Measurements from ENCODE around the gene IRX5. TPM values are rescaled to one million over a fixed set of nuclear protein-coding genes. Genes with fewer than 3 reads are reported as not detected.

The IRX5 gene
- total and polyA plus RNA-seq, 4 donors, result not detected

- no peaks in the 10 kb centered on the region for H3K4me1 ChIP-seq (ENCODE audit: control insufficient read depth in 4 of 4, insufficient read depth in 4 of 4, low read length in 3 of 4)
- DNase-seq (ENCODE audit: low spot score), result no peak
- no peaks in the 10 kb centered on the region for H3K9me3 ChIP-seq (ENCODE audit: control insufficient read depth in 4 of 4, low read length in 3 of 4)
- 92% methylated on average over 3 of the region's 3 CpGs for WGBS
- no peak overlapping the region for H3K4me3 ChIP-seq (ENCODE audit: low read depth in 1 of 3, low read length in 3 of 3)
- no peak for TF ChIP-seq FOXA1 (IDR thresholded peaks at IDR 0.05)
- no peak for TF ChIP-seq NR2F2 (IDR thresholded peaks at IDR 0.05)
- TF ChIP-seq SP1 (IDR thresholded peaks at IDR 0.05), result no peak
- no peak for TF ChIP-seq JUND (IDR thresholded peaks at IDR 0.05)
- TF ChIP-seq, protein P1, sequence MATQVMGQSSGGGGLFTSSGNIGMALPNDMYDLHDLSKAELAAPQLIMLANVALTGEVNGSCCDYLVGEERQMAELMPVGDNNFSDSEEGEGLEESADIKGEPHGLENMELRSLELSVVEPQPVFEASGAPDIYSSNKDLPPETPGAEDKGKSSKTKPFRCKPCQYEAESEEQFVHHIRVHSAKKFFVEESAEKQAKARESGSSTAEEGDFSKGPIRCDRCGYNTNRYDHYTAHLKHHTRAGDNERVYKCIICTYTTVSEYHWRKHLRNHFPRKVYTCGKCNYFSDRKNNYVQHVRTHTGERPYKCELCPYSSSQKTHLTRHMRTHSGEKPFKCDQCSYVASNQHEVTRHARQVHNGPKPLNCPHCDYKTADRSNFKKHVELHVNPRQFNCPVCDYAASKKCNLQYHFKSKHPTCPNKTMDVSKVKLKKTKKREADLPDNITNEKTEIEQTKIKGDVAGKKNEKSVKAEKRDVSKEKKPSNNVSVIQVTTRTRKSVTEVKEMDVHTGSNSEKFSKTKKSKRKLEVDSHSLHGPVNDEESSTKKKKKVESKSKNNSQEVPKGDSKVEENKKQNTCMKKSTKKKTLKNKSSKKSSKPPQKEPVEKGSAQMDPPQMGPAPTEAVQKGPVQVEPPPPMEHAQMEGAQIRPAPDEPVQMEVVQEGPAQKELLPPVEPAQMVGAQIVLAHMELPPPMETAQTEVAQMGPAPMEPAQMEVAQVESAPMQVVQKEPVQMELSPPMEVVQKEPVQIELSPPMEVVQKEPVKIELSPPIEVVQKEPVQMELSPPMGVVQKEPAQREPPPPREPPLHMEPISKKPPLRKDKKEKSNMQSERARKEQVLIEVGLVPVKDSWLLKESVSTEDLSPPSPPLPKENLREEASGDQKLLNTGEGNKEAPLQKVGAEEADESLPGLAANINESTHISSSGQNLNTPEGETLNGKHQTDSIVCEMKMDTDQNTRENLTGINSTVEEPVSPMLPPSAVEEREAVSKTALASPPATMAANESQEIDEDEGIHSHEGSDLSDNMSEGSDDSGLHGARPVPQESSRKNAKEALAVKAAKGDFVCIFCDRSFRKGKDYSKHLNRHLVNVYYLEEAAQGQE (IDR thresholded peaks at IDR 0.05), result no peak
- TF ChIP-seq RXRA (IDR thresholded peaks at IDR 0.05), result no peak
- TF ChIP-seq, protein P2, sequence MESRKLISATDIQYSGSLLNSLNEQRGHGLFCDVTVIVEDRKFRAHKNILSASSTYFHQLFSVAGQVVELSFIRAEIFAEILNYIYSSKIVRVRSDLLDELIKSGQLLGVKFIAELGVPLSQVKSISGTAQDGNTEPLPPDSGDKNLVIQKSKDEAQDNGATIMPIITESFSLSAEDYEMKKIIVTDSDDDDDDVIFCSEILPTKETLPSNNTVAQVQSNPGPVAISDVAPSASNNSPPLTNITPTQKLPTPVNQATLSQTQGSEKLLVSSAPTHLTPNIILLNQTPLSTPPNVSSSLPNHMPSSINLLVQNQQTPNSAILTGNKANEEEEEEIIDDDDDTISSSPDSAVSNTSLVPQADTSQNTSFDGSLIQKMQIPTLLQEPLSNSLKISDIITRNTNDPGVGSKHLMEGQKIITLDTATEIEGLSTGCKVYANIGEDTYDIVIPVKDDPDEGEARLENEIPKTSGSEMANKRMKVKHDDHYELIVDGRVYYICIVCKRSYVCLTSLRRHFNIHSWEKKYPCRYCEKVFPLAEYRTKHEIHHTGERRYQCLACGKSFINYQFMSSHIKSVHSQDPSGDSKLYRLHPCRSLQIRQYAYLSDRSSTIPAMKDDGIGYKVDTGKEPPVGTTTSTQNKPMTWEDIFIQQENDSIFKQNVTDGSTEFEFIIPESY (IDR thresholded peaks at IDR 0.05), result no peak
- no peak for TF ChIP-seq RAD21 (IDR thresholded peaks at IDR 0.05)
- TF ChIP-seq HNF4A (conservative IDR thresholded peaks at IDR 0.05), result no peak
- H3K9ac ChIP-seq (ENCODE audit: low read depth in 1 of 2, low read length in 2 of 2), result no peak overlapping the region
- H3K27me3 ChIP-seq (ENCODE audit: control insufficient read depth in 4 of 4, insufficient read depth in 4 of 4, low read length in 3 of 4), result no peaks in the 10 kb centered on the region
- no peak overlapping the region for H3K27ac ChIP-seq (ENCODE audit: low read depth in 1 of 2, low read length in 2 of 2)
- no peaks in the 10 kb centered on the region for H3K36me3 ChIP-seq (ENCODE audit: control insufficient read depth in 4 of 4, insufficient read depth in 3 of 4, low read depth in 1 of 4, low read length in 3 of 4)
Measured at GRCh38 chr16:54953461-54953860, 22.8 kb downstream of the IRX5 start.

GRCh38 chr16:54954220-54954619 is 23.6 kb downstream of the IRX5 start:
- WGBS, result 71% methylated on average over 3 of the region's 3 CpGs
- no peak overlapping the region for H3K27ac ChIP-seq (ENCODE audit: low read depth in 1 of 2, low read length in 2 of 2)
- no peak overlapping the region for H3K4me3 ChIP-seq (ENCODE audit: low read depth in 1 of 3, low read length in 3 of 3)
- DNase-seq (ENCODE audit: low spot score), result no peak
- no peaks in the 10 kb centered on the region for H3K36me3 ChIP-seq (ENCODE audit: control insufficient read depth in 4 of 4, insufficient read depth in 3 of 4, low read depth in 1 of 4, low read length in 3 of 4)
- H3K9me3 ChIP-seq (ENCODE audit: control insufficient read depth in 4 of 4, low read length in 3 of 4), result no peaks in the 10 kb centered on the region
- H3K4me1 ChIP-seq (ENCODE audit: control insufficient read depth in 4 of 4, insufficient read depth in 4 of 4, low read length in 3 of 4), result no peaks in the 10 kb centered on the region
- TF ChIP-seq HNF4A (conservative IDR thresholded peaks at IDR 0.05) (no peak), FOXA2 (IDR thresholded peaks at IDR 0.05) (no peak), RAD21 (IDR thresholded peaks at IDR 0.05) (no peak), SP1 (IDR thresholded peaks at IDR 0.05) (no peak), HNF4G (IDR thresholded peaks at IDR 0.05) (no peak), FOXA1 (IDR thresholded peaks at IDR 0.05) (no peak), EGR1 (IDR thresholded peaks at IDR 0.05; ENCODE audit: low read depth in 2 of 2) (no peak), NR2F2 (IDR thresholded peaks at IDR 0.05) (no peak), YY1 (IDR thresholded peaks at IDR 0.05) (no peak), CTCF (IDR thresholded peaks at IDR 0.05; ENCODE audit: low read depth, low read length, missing input control) (no peak), TAF1 (conservative IDR thresholded peaks at IDR 0.05) (no peak), JUND (IDR thresholded peaks at IDR 0.05) (no peak), ATF3 (IDR thresholded peaks at IDR 0.05) (no peak), RXRA (IDR thresholded peaks at IDR 0.05) (no peak), GABPA (IDR thresholded peaks at IDR 0.05 in 1 of 2, conservative IDR thresholded peaks at IDR 0.05 in 1 of 2) (no peak)
- TF ChIP-seq, protein P2 (IDR thresholded peaks at IDR 0.05), result no peak
- TF ChIP-seq, protein P1 (IDR thresholded peaks at IDR 0.05), result no peak
- TF ChIP-seq, protein P3, sequence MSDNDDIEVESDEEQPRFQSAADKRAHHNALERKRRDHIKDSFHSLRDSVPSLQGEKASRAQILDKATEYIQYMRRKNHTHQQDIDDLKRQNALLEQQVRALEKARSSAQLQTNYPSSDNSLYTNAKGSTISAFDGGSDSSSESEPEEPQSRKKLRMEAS (IDR thresholded peaks at IDR 0.05), result no peak
- H3K9ac ChIP-seq (ENCODE audit: low read depth in 1 of 2, low read length in 2 of 2), result no peak overlapping the region
- peaks cover 0 to 2% (median 0%) of the 10 kb centered on the region in 4 donors for H3K27me3 ChIP-seq (ENCODE audit: control insufficient read depth in 4 of 4, insufficient read depth in 4 of 4, low read length in 3 of 4)

Data from liver (tissue), 9 donors.